ENCODE results near the gene DDA1.
A peak's percentile ranks its signal among the peaks of the same experiment; 100 is the strongest.
"Not testable (repeated sequence)": the region's sequence is repeated elsewhere in the genome, so short reads cannot be mapped to it uniquely, and the experiment has no call there.

Gene DDA1

DNA sequence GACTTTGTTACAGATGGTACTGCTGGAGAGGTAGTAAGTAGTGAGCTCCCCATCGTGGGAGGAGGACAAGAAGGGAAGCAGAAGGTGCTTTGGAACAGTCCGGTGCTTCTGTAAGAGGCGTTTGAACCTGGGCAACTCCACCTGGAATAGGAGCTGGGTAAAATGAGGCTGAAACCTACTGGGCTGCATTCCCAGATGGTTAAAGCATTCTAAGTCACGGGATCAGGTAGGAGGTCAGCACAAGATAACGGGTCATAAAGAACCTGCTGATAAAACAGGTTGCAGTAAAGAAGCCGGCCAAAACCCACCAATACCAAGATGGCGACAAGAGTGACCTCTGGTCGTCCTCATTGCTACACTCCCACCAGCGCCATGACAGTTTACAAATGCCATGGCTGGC is 22.6 kb upstream of the DDA1 start:
- no peak for DNase-seq (ENCODE audit: low read depth in 3 of 3)

DNA sequence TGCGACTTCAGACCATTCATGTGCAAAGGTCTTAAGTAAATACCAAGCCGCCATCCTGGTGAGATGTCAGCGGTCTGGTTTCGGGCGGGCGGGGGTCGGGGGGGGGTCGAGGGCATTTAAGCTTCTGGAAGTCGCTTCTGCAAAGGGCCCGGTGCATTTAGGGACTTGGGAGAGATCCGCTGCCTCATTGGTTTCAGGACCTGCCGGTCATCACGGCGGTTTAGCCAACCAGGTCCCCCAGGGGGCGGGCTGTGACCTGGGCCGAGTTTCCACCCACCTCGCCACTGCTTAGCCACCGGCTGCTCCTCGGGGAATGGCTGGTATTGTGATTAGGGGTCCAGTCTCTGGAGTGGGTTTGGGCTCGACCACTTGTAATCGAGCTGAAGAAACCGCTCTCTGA is 19.9 kb upstream of the DDA1 start:
- peak in 1 of 3 experiments; percentile 30 for DNase-seq (ENCODE audit: low read depth in 3 of 3)

DNA sequence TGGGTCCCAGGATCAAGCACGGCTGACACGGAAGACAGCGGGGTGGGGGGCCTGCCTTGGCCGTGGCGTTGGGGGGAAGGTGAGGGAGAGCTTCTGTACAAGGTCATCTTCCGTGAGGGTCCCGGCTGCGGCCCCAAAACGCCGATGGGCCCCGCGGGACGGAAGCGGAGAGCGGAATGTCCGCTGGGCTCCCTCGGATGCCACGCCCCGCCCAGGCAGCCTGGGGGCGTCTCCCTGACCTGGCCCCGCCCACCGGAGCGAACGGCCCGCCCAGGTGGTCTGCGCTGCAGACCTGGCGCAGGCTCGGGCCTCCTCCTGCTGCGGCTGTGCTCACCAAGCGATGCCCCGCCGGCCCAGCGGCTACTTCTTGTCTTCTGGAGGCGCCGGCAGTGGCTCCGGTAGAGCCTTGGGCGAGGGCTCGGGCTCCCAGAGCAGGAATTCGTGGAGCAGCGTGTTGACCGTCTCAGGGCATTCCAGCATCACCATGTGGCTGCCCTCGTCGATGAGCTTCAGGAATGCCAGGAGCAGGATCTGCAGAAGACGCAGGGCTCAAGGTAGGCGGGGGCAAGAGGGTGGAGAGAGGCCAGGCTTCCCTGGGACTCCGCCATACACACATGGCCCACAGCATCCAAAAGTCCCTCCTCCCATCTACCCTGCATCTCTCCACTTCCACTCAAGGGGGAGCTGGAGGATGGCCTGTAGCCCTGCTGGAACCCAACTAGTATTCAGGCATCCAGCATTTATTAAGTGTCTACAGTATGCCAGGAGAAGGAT is 16.9 kb upstream of the DDA1 start:
- DNase-seq (ENCODE audit: low read depth in 3 of 3), result peak; percentile 55 to 68 (median 59)

DNA sequence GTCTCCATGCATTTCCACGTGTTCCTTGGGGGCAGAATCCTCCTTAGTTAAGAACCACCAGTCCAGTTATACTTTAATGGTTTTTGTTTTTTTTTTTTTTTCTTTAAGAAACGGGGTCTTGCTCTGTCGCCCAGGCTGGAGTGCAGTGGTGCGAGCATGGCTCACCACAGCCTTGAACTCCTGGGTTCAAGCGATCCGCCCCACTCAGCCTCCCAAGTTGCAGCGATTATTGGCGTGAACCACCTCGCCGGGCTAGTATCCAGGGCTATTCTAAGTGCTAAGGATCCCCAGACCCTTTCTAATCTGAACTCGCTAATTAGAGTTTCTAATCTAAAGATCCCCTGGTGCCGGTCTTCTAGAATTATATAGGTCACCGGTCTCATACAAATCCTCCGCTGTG is 15.8 kb upstream of the DDA1 start:
- no peak for DNase-seq (ENCODE audit: low read depth in 3 of 3)

DNA sequence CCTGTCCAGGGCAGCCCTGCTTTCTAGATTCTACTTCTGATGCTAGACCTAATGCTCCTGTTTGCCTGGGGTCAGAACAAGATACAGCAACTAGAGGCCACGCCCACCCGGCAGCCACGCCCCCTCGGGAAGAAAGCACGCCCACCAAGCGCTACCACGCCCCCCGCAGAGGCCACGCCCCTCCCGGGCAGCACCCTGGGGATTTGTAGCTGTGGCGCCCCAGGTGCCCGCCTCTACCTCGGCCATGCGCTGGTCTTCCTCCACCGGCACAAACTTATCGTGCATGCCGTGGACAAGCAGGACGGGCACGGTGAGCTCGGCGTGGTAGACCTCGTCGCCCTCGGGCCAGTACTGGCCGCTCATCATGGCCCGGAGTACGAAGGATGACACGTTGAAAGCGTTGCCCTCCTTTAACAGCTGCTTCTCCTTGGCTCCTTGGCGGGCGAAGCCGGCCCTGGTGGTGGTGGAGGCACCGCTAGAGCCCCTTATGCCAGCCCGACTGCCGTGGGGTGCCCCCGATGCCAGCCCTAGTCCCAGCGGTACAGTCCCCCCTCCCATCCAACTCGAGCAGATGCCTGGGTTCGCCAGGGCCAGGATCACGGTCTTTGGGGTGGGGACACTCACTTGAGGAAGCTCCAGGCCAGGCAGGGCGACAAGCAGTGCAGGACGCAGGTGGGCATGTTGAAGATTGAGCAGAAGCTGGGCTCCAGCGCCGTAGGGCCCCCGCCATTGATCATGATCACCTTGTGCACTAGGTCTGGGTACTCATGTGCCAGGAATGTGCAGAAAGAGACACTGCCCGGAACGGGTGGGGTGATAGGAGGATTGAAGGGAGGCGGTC is 15.1 kb upstream of the DDA1 start:
- peak in 1 of 3 experiments; percentile 26 for DNase-seq (ENCODE audit: low read depth in 3 of 3)

DNA sequence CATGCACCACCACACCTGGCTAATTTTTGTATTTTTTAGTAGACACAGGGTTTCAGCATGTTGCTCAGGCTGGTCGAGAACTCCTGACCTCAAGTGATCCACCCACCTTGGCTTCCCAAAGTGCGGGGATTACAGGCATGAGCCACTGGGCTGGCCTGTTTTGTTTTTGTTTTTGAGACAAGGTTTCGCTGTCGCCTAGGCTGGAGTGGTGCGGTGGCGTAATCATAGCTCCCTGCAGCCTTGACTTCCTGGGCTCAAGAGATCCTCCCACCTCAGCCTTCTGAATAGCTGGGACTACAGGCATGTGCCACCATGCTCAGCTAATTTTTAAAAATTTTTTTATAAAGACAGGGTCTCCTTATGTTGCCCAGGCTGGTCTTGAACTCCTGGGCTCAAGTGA is 13.8 kb upstream of the DDA1 start:
- DNase-seq (ENCODE audit: low read depth in 3 of 3), result not testable (repeated sequence)

DNA sequence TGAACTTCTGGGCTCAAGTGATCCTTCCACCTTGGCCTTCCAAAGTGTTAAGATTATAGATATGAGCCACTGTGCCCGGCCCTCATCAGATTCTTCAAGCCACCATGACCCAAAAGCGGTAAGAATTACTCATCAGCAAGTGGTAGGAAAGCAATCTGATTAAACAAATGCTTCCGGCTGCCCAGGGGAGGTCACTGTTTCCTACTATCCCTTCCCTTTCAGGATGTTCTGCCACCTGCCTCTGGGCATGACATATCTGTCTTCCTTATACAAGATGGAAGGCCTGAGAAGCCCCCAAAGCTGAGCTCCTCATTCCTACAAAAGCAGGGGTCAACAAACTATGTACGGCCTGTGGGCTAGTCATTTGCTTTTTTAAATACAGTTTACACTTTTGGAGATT is 13.1 kb upstream of the DDA1 start:
- no peak for DNase-seq (ENCODE audit: low read depth in 3 of 3)

DNA sequence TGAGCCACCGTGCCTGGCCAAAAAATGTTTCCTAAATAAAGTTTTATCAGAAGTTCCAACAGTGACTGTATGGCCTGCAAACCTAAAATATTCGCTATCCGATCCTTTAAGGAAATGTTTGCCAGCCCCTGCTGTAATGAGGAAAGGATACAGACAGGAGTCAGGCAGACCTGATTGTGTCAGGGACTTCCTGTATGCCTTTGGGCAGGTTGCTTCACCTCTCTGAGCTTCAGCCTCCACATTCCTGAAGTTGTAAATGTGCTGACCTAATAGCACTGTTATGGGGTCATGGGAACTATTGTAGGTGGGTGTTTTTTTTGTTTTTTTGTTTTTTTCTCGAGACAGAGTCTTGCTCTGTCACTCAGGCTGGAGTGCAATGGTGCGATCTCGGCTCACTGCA is 12.4 kb upstream of the DDA1 start:
- no peak for DNase-seq (ENCODE audit: low read depth in 3 of 3)

DNA sequence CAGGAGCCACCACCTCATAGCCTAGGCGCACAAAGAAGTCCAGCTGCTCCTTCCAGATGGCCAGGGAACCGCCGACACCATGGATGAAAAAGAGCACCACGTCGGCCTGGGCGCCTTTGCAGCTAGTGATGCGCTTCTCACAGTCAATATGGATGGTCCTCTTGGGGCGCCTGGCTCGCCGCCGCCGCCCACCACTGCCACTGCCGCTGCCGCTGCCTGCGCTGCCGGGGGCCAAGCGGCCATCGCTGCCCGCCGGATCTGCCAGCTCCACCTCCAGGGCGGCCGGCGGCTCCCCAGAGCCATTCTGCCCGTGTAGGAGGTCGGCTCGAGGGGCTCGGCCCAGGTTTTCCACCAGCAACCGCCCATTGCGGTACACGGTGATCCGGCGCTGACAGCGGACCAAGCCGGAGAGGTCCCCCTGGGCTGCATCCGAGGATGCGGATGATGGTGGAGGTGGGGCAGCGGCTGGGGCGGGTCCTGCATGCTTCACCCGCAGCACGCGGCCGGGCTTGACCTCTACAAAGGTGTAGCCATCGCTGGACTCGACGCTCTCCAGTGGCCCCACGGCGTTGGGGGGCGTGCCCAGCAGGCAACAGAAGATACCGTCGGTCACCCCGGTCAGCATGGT is 8.3 kb upstream of the DDA1 start:
- no peak for DNase-seq (ENCODE audit: low read depth in 3 of 3)

DNA sequence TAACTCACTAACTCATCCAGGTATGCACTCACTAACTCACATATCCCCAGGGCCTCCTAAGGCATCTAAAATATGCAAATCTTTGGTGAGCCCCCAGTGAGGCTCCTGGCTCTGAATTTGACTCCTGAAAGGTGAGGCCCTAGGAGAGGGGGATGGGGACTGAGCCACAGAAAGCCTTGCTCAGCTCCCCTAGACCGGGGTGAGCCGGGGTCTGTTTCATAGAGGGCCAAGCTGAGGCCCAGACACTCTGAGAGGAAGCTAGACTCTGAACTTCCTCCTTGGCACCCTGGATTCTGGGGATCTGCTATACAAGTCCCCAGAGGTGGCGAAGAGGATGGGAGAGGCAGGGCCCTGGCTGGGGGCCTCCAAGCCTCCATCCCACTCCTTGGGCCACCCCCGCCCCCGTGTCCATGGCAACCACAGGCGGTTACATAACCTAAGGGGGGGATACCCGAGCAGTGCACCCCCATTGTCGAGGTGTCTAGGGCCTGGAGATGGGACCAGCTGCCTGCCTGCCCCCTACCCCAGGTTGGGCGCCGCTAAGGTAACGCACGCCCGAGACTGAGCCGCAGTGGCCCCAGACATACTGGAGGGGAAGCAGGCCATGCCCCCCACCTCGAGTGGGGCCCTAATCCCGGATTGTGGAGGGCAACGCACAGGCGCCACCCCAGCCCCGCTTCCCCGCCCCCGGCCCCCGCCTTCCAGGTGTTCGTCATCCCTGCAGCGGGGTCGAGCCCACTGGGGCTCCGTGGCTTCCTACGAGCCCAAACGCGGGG is 6.8 kb upstream of the DDA1 start:
- DNase-seq (ENCODE audit: low read depth in 3 of 3), result no peak

DNA sequence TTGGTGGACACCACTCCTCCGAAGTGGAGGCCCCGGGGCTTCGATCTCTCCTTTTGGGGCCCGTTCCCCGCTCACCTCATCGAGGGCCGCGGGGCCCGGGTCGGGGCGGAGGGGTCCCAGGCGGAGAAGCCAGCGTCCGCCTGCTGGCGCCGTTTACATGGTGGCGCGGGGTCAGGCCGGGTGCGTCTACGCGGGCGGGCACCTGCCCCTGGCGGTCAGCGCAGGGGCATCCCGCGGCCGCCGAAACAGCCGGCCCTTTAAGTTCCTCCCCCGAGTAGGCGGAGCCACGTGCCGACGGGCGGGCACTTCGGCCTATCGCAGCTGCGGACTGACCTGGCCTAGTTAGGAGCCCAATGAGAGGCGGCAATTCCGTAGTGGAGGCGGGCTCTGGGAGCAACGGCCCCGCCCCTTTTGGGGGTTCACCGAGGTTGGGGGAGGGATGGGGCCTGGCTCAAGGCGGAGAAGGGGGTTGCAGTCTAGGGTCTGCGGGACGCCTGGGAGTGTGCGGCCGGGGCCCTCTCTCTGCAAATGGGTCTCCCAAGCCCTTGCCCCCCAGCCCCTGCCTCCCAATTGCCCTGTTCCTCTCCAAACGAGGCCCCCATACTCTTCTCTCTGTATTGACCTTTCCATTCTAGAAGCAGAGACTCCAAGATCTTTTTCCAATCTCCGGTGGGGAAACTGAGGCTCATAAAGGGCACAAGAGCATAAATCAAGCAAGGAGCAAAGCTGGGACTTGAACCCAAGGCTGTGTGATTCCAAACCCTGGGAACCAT is 6.0 kb upstream of the DDA1 start, which contains the start of gene ABHD8:
Gene ABHD8 (minus strand): TSS at position 259 of the 773 bp plus-strand sequence. CDS start 1,809 bp downstream, outside the sequence.
- DNase-seq (ENCODE audit: low read depth in 3 of 3), result peak; percentile 87

DNA sequence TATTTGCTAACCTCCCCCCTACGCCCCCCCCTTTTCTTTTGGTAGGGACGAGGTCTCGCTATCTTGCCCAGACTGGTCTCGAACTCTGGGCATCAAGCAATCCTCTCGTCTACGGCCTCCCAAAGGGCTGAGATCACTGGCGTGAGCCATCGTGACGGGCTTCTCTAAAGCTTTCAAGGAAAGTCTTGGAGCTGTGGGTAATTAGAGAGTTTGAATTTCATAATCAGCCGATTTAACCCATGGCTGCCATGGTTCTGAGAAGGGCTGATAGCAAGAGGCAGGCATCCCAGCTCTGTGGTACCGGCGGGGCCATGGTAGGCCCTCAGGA is 5.5 kb upstream of the DDA1 start:
- no peak for DNase-seq (ENCODE audit: low read depth in 3 of 3)

DNA sequence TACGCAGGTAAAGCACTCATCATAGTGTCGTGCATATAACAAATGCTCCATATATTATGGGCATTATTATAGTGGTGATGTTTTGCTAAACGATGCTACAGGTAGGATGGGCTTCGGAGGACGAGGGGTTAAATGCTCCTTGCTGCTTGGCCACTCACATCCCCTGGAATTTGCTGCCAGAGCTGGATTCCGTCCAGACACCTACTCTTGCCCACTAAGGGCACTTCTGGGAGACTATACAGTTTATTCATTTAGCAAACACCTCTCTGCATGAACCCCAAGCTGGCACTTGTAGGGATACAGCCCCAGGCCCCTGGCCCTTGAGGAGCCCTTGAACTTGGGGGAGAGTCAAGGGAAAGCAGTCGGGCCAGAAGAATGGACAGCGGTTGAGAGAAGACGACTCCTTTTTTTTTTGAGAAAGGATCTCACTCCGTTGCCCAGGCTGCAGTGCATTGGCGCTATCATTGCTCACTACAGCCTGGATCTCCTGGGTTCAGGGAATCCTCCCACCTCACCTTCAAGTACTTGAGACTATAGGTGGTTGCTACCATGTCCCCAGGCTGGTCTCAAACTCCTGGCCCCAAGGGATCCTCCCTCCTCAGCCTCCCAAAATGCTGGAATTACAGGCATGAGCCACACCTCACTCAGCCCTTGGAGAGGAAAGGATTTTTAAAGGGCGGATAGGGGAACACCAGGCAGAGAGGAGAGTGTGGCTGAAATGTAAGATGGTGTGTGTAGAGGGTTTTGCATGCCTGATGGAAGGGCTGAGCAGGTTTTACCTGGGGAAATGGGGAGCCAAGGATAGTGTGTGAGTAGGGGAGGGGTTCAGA is 4.8 kb upstream of the DDA1 start:
- DNase-seq (ENCODE audit: low read depth in 3 of 3), result no peak

DNA sequence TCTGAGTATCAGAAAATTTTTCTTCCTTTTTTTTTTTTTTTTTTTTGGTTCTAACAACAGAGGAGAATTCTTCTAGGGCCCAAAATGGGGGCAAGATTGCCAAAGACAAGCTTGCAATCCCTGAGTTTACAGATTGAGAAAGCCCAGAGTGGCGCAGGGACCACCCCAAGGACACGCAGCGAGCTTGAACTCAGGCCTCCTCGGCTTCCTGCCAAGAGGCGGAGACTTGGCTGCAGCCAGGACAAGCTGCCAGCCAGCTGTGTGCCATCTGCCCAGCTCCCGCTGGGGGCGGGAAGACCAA is 4.2 kb upstream of the DDA1 start:
- DNase-seq (ENCODE audit: low read depth in 3 of 3), result no peak

DNA sequence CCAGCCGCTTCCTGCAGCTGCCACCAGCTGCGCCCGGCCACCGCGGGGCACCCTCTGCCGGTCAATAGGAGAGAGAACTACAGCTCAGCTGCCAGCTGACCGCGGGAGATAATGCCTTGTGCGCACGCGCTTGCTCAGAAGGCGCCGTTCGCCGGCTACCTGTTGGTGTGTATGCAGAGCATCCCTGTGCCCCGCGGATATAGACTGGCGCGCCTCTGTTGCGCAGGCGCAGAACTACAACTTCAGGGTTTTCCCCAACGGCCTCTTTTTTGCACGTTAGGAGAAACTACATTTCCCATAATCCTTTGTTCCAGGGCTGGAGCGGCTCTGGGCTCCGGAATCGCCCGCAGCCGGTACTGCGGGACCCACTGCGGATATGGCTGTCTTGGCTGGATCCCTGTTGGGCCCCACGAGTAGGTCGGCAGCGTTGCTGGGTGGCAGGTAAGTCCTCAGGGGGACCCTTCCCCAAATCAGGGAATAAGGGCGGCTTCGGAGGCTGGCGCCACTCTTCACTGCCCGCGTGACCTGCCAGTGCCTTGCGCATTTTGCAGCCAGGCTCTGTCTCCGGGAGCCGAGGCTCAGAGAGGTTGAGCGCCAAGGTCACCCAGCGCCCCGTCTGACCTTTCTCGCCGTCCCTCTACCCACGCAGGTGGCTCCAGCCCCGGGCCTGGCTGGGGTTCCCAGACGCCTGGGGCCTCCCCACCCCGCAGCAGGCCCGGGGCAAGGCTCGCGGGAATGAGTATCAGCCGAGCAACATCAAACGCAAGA is 3.7 kb upstream of the DDA1 start, which contains the start of gene MRPL34:
Gene MRPL34 (plus strand): TSS at position 356 of the 768 bp plus-strand sequence. CDS start 21 bp downstream, at position 377.
- peak; percentile 71 to 86 (median 84) for DNase-seq (ENCODE audit: low read depth in 3 of 3)

DNA sequence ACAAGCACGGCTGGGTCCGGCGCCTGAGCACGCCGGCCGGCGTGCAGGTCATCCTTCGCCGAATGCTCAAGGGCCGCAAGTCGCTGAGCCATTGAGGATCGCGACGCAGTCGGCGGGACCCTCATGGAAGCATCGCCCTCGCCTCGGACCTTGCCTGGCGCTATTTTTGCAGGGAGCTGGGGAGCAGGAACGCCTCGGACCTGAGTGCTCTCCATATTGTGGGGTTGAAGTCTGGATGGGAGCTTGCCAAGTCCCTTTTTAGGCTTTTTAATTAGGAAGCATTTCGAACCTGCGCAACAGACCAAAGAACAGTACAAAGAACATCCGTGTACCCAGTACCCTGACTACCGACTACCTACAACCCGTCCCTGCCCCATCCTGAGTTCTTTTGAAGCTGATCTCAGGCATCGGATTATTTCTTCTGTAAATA is 3.1 kb upstream of the DDA1 start:
- no peak for DNase-seq (ENCODE audit: low read depth in 3 of 3)

DNA sequence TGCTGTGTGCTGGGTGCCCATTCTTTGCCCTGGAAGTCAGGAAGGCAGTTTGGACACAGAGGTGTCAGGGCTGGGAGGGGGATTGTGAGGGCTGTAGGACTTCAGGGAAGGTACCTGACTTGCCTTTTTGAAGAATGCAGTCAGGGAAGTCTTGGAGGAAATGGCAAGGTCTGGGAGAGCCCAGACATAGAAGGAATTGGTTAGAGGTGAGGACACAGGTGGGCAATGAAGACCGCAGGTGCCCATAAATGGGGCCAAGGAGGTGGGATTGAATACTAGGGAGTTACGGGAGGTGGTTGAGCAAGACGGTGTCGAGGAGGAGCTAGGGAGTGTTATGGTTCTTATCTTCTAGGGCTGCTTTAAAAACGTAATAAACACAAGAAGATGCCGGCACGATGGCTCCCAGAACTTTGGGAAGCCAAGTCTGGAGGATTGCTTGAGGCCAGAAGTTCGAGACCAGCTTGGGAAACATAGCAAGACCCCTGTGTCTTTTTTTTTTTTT is 1.4 kb upstream of the DDA1 start:
- DNase-seq (ENCODE audit: low read depth in 3 of 3), result no peak

DNA sequence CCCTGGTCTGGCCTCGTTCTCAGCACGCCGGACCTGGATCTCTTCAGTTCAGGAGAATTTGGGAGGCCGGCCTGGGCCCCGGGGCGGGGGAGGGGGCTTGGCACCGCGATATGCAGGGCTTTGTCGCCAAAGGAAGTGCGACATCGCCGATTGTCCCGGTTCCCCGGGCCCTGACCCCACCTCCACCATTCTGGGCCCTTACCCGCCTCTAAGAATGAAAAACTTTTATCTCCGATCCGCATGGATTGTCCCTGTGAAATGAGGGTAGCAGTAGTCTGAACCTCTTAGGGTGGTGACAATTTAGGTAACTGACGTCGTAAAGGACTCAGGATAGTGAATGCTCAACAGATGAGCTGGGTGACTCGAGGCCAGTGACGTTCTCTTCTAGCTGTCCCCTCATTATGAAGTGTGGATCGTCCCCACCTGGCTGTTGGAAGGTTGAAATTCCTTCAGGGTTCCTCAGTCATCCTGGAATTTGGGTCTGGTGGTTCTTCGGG is 650 bp downstream of the DDA1 start:
- DNase-seq (ENCODE audit: low read depth in 3 of 3), result no peak

All from stimulated activated CD4-positive, alpha-beta T cell treated with anti-CD3 and anti-CD28 coated beads, TNF-alpha, amount 100 ng/mL, for 4 hours (primary cell).